ENCODE data around the gene LYZL4. TPM values are rescaled to one million over a fixed set of nuclear protein-coding genes. Genes with fewer than 3 reads are reported as not detected.

The LYZL4 gene
- polyA plus RNA-seq, 1 donor from 2014 or later = not detected

GRCh38 chr3:42443292-42443691, 32.9 kb upstream of the LYZL4 start (continued):
- TF ChIP-seq CTCF (IDR thresholded peaks at IDR 0.05; ENCODE audit: poor library complexity, severe bottlenecking) = no peak

GRCh38 chr3:42442640-42443039, 32.2 kb upstream of the LYZL4 start:
- H3K4me2 ChIP-seq (ENCODE audit: low read length) = no peak overlapping the region
- no peaks in the 10 kb centered on the region for H4K20me1 ChIP-seq (ENCODE audit: insufficient read depth)
- H2AFZ ChIP-seq (ENCODE audit: low read depth, low read length) = no peak overlapping the region
- H3K9me3 ChIP-seq (ENCODE audit: low read length) = no peaks in the 10 kb centered on the region
- no peaks in the 10 kb centered on the region for H3K9me2 ChIP-seq (ENCODE audit: insufficient read depth, low read length)
- no peak overlapping the region for H3K4me3 ChIP-seq (ENCODE audit: low read length)
- H3K79me2 ChIP-seq (replicated peaks; ENCODE audit: insufficient read depth, low read length) = no peaks in the 10 kb centered on the region
- no peak overlapping the region for H3K9ac ChIP-seq (ENCODE audit: low read length)
- no peaks in the 10 kb centered on the region for H3K27me3 ChIP-seq (ENCODE audit: insufficient read depth, low read depth, low read length)
- no peaks in the 10 kb centered on the region for H3F3A ChIP-seq (ENCODE audit: insufficient read depth, low read length, poor library complexity, severe bottlenecking)
- H3K27ac ChIP-seq (ENCODE audit: low read length) = no peak overlapping the region
- TF ChIP-seq MXI1 (conservative IDR thresholded peaks at IDR 0.05; ENCODE audit: poor library complexity, severe bottlenecking) (no peak), REST (IDR thresholded peaks at IDR 0.05; ENCODE audit: borderline replicate concordance) (no peak), RAD21 (conservative IDR thresholded peaks at IDR 0.05) (no peak), CTCF (IDR thresholded peaks at IDR 0.05; ENCODE audit: poor library complexity, severe bottlenecking) (no peak), SMC3 (conservative IDR thresholded peaks at IDR 0.05; ENCODE audit: poor library complexity) (no peak), POLR2AphosphoS5 (IDR thresholded peaks at IDR 0.05) (no peak), TAF1 (IDR thresholded peaks at IDR 0.05; ENCODE audit: low read depth) (no peak), EP300 (conservative IDR thresholded peaks at IDR 0.05; ENCODE audit: poor library complexity, severe bottlenecking) (no peak), EZH2 (IDR thresholded peaks at IDR 0.05; ENCODE audit: borderline replicate concordance, insufficient read depth, low read length, poor library complexity, severe bottlenecking) (no peak)
- H3K36me3 ChIP-seq (ENCODE audit: insufficient read depth, low read length) = no peaks in the 10 kb centered on the region

- no peak overlapping the region for H3K27ac ChIP-seq (ENCODE audit: low read length)
These were observed 31.4 kb upstream of the LYZL4 start for GRCh38 chr3:42441791-42442190.

More at GRCh38 chr3:42441791-42442190, 31.4 kb upstream of the LYZL4 start:
- Histone ChIP-seq H3K9me3 (ENCODE audit: low read length) (no peaks in the 10 kb centered on the region), H3K4me2 (ENCODE audit: low read length) (no peak overlapping the region), H3K36me3 (ENCODE audit: insufficient read depth, low read length) (no peaks in the 10 kb centered on the region), H3K9ac (ENCODE audit: low read length) (no peak overlapping the region), H4K20me1 (ENCODE audit: insufficient read depth) (no peaks in the 10 kb centered on the region), H2AFZ (ENCODE audit: low read depth, low read length) (no peak overlapping the region), H3K9me2 (ENCODE audit: insufficient read depth, low read length) (no peaks in the 10 kb centered on the region), H3K4me3 (ENCODE audit: low read length) (no peak overlapping the region), H3K27me3 (ENCODE audit: insufficient read depth, low read depth, low read length) (no peaks in the 10 kb centered on the region), H3K79me2 (replicated peaks; ENCODE audit: insufficient read depth, low read length) (no peaks in the 10 kb centered on the region), H3F3A (ENCODE audit: insufficient read depth, low read length, poor library complexity, severe bottlenecking) (no peaks in the 10 kb centered on the region)
- TF ChIP-seq SMC3 (conservative IDR thresholded peaks at IDR 0.05; ENCODE audit: poor library complexity) = no peak
